DOHH2 (cell line): ENCODE data around the gene SF1.
A peak's percentile ranks its signal among the peaks of the same experiment; 100 is the strongest.

ENCODE experiments used
- H3F3A ChIP-seq: fragments of 200-600 bp; sonication (generic), shearing (Covaris generic); 2 replicates; pipeline ENCODE4 v1.6.0; 2016; ENCODE audit warnings: antibody characterized with exemption, mild to moderate bottlenecking; ENCODE audit not compliant: control insufficient read depth, insufficient read depth
- H3K27ac ChIP-seq: fragments of 200-600 bp; sonication (generic); 2 replicates; pipeline ENCODE4 v1.5.1; 2014; ENCODE audit warnings: low read depth, mild to moderate bottlenecking, low read length, moderate library complexity
- H3K27me3 ChIP-seq: fragments of 200-600 bp; sonication (generic); 2 replicates; pipeline ENCODE4 v1.6.1; 2014; ENCODE audit warnings: mild to moderate bottlenecking, low read length, mixed read lengths; ENCODE audit not compliant: control insufficient read depth
- H3K36me3 ChIP-seq: fragments of 200-600 bp; sonication (generic); 2 replicates; pipeline ENCODE4 v1.6.1; 2014; ENCODE audit warnings: mild to moderate bottlenecking, low read length, moderate library complexity, mixed read lengths; ENCODE audit not compliant: control insufficient read depth
- H3K4me1 ChIP-seq: fragments of 200-600 bp; sonication (generic); 2 replicates; pipeline ENCODE4 v1.6.1; 2014; ENCODE audit warnings: mild to moderate bottlenecking, low read length, mixed read lengths; ENCODE audit not compliant: control insufficient read depth
- H3K4me2 ChIP-seq: fragments of 200-600 bp; sonication (generic); 2 replicates; pipeline ENCODE4 v1.6.0; 2014; ENCODE audit warnings: mild to moderate bottlenecking, low read length, moderate library complexity
- H3K4me3 ChIP-seq: fragments of 200-600 bp; sonication (generic); 2 replicates; pipeline ENCODE4 v1.5.1; 2014; ENCODE audit warnings: mild to moderate bottlenecking, low read length, mixed read lengths
- H3K79me2 ChIP-seq: fragments of 200-600 bp; sonication (generic); 2 replicates; pipeline ENCODE4 v1.6.1; 2014; ENCODE audit warnings: mild to moderate bottlenecking, low read length, mixed read lengths; ENCODE audit not compliant: control insufficient read depth
- H3K9me2 ChIP-seq: fragments of 200-600 bp; sonication (generic); replicated peaks from 2 replicates; pipeline ENCODE4 v1.6.1; 2014; ENCODE audit warnings: mild to moderate bottlenecking, low read length, mixed read lengths; ENCODE audit not compliant: control insufficient read depth
- H3K9me3 ChIP-seq: fragments of 200-600 bp; sonication (generic); 2 replicates; pipeline ENCODE4 v1.6.1; 2014; ENCODE audit warnings: antibody characterized with exemption, low read length, mixed read lengths; ENCODE audit not compliant: control insufficient read depth, insufficient read depth
- H4K20me1 ChIP-seq: fragments of 200-600 bp; sonication (generic); 2 replicates; pipeline ENCODE4 v1.6.0; 2014; ENCODE audit warnings: low read depth, mild to moderate bottlenecking, antibody characterized with exemption, low read length, moderate library complexity; ENCODE audit not compliant: control insufficient read depth, insufficient read depth
- CTCF ChIP-seq: fragments of 200-600 bp; sonication (generic); IDR thresholded peaks from one replicate; pipeline ENCODE4 v1.5.1; 2014; ENCODE audit warnings: antibody characterized with exemption, mild to moderate bottlenecking, low read depth, low read length; ENCODE audit not compliant: poor library complexity, severe bottlenecking
- EZH2phosphoT487 ChIP-seq: fragments of 200-600 bp; sonication (generic); IDR thresholded peaks from 2 replicates; pipeline ENCODE4 v1.6.1; 2017; ENCODE audit warnings: borderline replicate concordance, mild to moderate bottlenecking, antibody characterized with exemption, low read length, moderate library complexity, mixed read lengths

Gene SF1

GRCh38 chr11:64778473-64779298 lies at the start of gene SF1:
Gene SF1 (minus strand): TSS chr11:64778542. CDS start chr11:64778392, 150 bp downstream.
- H3K4me2 ChIP-seq, result peak within 1 kb of the TSS; percentile 85
- peaks cover 69% of the 10 kb centered on the region for H3K4me1 ChIP-seq
- TF ChIP-seq CTCF (no peak), EZH2phosphoT487 (no peak)
- no peaks in the 10 kb centered on the region for H3K9me2 ChIP-seq
- H3K9me3 ChIP-seq, result no peaks in the 10 kb centered on the region
- H3F3A ChIP-seq, result peaks cover 52% of the 10 kb centered on the region
- peaks cover 32% of the 10 kb centered on the region for H4K20me1 ChIP-seq
- H3K27me3 ChIP-seq, result no peaks in the 10 kb centered on the region
- peak within 1 kb of the TSS; percentile 92 for H3K27ac ChIP-seq
- H3K36me3 ChIP-seq, result peaks cover 54% of the 10 kb centered on the region
- peaks cover 55% of the 10 kb centered on the region for H3K79me2 ChIP-seq
- H3K4me3 ChIP-seq, result peak within 1 kb of the TSS; percentile 96

- no peak overlapping the region for H3K4me3 ChIP-seq
- no peak overlapping the region for H3K27ac ChIP-seq
- no peaks in the 10 kb centered on the region for H4K20me1 ChIP-seq
- H3K9me2 ChIP-seq, result no peaks in the 10 kb centered on the region
- no peaks in the 10 kb centered on the region for H3F3A ChIP-seq
- no peak overlapping the region for H3K4me2 ChIP-seq
- H3K79me2 ChIP-seq, result no peaks in the 10 kb centered on the region
- TF ChIP-seq CTCF, result no peak
- TF ChIP-seq EZH2phosphoT487, result no peak
- H3K36me3 ChIP-seq, result no peaks in the 10 kb centered on the region
- peaks cover 10% of the 10 kb centered on the region for H3K4me1 ChIP-seq
- no peaks in the 10 kb centered on the region for H3K9me3 ChIP-seq
- no peaks in the 10 kb centered on the region for H3K27me3 ChIP-seq
Measured at GRCh38 chr11:64827451-64827839, 49.1 kb upstream of the SF1 start.

- Histone ChIP-seq H3F3A (no peaks in the 10 kb centered on the region), H3K27me3 (no peaks in the 10 kb centered on the region), H3K36me3 (no peaks in the 10 kb centered on the region), H3K79me2 (no peaks in the 10 kb centered on the region), H3K27ac (no peak overlapping the region), H3K9me2 (no peaks in the 10 kb centered on the region), H3K9me3 (no peaks in the 10 kb centered on the region), H3K4me2 (no peak overlapping the region), H3K4me1 (peaks cover 10% of the 10 kb centered on the region), H3K4me3 (no peak overlapping the region), H4K20me1 (no peaks in the 10 kb centered on the region)
- TF ChIP-seq CTCF (no peak), EZH2phosphoT487 (no peak)
Measured at GRCh38 chr11:64826578-64827450, 48.5 kb upstream of the SF1 start.
